CD1c-positive myeloid dendritic cell (primary cell): Measurements from ENCODE around the gene PALM3.

Experiments used
- DNase-seq: peaks from one replicate; pipeline ENCODE4 v3.0.0-alpha.2; 2016; ENCODE audit errors: extremely low spot score

PALM3 gene, protein sequence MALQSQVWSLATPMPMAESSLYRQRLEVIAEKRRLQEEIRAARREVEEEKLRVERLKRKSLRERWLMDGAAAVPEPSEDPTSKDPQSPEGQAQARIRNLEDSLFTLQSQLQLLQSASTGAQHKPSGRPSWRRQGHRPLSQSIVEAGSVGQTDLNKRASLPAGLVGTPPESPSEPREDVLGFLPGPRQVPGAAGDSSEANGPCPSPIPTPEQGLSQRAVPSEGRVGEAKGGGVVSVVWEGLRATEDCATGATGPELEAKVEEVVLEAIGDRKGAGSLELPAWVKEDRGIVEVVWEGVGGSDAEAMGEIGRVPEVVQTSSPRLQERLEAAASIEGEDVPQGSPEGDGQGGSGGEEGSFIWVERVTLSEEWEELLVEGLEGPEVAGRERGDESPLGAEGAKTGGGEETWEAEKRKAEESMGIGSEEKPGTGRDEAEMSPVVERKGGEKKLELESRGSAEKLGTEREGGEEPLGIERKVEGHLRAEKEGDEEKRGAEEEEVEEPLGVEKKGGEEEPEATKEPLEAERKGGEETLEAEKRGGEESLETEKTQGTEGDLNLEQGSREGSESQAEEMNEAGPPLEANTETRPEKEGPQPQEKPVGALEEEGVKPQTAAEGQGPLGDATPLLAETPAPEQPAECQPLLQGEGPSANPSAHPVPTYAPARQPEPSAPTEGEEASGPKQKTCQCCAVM

GRCh38 chr19:14061751-14062557 lies at the start of gene PALM3:
TSS of gene PALM3 (minus strand) at chr19:14062076. CDS start at chr19:14061980, 96 bp downstream.
- no peak for DNase-seq

DNA sequence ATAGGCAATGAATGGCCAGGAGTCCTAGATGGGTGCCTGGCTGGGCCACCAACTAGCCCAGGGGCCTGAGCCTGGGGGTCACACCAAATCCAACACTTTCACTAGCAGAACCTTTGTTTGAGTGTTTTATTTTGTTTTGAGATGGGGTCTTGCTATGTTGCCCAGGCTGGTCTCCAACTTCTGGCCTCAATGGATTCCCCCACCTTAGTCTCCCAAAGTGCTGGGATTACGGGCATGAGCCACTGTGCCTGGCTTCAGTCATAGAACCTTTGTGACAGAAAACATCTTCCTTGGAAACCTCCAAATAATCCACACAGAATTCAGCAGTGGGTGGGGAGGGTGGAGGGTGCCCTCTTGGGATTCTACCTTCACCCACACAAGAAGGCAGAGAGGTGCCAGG lies 49.6 kb upstream of the PALM3 start:
- DNase-seq: no peak

GRCh38 chr19:14110650-14111049 lies 48.8 kb upstream of the PALM3 start:
- no peak for DNase-seq

- DNase-seq: no peak
These were observed 45.9 kb upstream of the PALM3 start for GRCh38 chr19:14107581-14108461.

DNA sequence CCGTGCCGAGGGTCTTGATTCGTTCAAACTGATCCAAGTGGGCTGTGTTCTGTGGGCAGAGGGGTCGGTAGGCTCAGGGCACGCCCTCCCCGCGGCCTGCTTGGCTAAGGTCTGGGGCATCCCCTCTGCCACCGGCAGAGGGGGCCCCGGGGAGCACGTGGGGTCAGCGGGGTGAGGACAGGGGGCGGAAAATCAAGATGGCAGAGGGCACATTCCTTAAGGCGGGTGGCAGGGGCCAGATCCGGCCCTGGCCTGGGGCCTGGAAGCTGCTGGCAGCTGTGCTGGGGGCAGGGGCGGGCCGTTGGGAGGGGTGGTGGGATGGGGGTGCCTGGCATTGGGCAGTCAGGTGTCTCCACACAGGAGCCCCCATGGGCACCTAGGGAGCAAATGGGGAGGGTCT lies 45.0 kb upstream of the PALM3 start:
- DNase-seq: no peak

- DNase-seq: no peak
These were observed 43.8 kb upstream of the PALM3 start for GRCh38 chr19:14105680-14106079.

- DNase-seq: no peak
These were observed 41.4 kb upstream of the PALM3 start for GRCh38 chr19:14103310-14103709.

DNA sequence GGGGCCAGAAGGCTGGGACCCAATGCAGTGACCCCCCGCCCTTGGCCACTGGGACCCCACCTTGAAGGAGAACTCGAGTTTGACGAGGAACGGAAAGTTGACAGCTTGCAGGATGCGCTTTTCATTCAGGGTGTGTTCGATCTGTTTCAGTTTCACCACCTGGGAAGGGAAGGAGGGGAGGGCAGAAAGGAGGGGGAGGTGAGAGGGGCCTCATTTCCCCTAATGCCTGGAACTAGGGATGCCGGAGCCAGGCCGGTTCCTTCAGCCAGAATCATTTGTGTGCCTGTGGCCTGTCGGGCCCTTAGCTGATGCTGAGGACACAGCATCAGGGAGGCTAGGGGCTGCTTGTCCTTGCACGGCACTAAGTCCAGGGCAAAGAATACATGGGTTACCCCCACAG lies 40.9 kb upstream of the PALM3 start:
- DNase-seq: no peak

- DNase-seq: no peak
These were observed 40.3 kb upstream of the PALM3 start for GRCh38 chr19:14102102-14102696.

GRCh38 chr19:14101003-14101545 lies 39.2 kb upstream of the PALM3 start:
- DNase-seq: no peak

GRCh38 chr19:14097532-14098151 lies 35.8 kb upstream of the PALM3 start:
- no peak for DNase-seq

- DNase-seq: no peak
These were observed 34.6 kb upstream of the PALM3 start for GRCh38 chr19:14096272-14096992.

GRCh38 chr19:14094854-14095253 lies 33.0 kb upstream of the PALM3 start:
- no peak for DNase-seq

DNA sequence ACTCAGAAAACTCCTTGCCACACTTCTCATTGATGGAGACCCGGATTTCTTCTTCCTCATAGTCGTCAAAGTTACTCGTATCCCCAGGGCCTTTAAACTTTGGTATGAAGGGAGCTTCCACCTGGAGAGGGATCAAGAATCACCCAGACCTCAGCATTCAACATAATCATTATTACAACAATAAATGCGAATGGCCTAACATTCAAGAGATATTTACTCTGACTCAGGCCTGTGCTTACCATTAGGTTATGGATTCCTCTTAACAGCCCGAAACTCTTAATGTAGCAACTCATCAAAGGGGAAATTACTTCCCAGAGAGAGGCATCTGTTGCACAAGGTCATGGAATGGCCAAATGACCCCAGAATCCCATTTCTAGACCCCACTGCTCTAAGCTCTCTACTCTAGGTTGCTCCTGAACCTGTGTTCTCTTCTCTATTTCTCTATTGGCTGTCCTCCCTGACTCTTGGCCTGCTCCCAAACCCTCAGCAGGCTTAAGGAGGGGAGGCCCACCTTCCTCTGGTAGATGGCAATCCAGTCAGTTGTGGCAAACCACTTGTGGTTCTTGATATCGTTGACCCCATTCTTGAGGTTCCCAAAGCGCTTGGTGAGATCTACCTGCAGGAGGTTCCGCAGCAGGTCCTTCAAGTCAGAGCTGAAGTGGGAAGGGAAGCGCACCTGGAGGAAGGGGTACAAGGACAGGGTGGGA lies 31.4 kb upstream of the PALM3 start:
- no peak for DNase-seq

DNA sequence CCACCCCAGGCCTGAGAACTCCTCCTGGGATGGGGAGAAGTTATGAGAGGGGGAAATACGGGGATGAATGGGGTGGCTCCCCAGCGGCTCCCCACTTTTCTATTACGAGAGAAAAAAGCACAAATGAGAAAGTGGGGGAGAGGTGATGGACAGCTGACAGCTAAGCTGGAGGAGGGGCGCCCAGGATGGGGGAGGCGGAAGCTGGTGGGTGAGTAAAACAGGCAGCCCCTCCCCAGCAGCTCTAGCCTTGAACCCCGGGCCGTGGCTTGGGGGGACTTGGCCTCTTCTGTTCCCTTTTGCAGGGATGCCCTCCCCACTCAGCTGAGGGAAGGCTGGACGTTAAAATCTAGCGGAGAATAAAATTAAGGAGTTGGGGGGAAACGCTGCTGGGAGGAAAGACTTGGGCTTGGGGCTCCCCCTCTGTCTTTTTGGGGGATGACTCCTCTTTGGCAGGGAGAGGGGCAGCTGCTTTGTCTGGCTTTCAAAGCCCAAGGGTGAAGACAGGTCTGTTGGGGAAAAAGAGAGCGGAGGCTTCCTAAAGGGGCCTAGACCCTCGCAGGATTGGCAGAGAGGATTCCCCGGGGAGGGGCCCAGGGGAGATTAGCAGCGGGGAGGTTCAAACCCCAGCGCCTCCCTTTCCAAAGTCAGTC lies 30.1 kb upstream of the PALM3 start:
- no peak for DNase-seq

DNA sequence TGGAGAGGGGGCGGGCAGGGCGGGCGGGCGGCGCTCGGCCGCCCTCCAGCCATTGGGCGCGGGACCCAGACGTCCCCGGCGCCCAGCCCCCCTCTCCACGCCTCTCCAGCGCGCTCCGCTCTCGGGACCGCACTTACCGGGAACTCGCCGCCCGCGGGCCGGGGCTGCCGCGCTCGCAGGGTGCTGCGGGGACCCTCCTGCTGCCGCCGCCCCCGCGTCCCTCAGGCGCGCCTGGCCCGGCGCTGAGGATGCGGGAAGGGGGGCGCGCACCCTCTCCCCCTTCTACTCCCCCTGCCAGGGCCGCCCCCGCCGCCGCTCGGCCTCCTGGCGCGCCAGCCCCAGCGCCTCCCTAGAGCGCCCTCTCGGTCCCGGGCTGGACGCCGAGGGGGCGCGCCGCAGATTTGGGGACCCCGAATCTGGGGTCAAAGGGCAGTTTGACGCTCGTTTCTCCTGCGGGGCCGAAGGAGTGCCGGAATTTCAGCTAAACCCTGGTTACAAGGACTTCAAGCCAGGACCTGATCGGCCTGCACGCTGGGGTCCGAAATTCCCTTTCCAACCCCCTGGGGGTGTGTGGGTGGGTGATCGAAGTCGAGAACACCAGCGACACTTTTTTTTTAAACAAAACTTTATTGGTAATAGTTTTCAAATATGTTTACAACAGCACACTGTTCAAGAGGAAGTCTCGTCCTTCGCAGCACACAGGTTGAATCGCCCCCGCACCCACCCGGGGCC lies 29.4 kb upstream of the PALM3 start:
- peak; percentile 87 for DNase-seq

GRCh38 chr19:14090509-14091080 lies 28.7 kb upstream of the PALM3 start, which contains the start of gene SAMD1:
TSS of gene SAMD1 (minus strand) at chr19:14090751.
- DNase-seq: peak; percentile 80
